Kidney glomerular epithelial cell (primary cell): ENCODE data around the gene MCC.

Experiments used
- DNase-seq: peaks from one replicate; lab custom pipeline; 2025; lab: John Stamatoyannopoulos, UW

MCC gene

GRCh38 chr5:113106821-113107220 is 381.4 kb downstream of the MCC start:
- no peak for DNase-seq

- DNase-seq: no peak
These were observed 382.5 kb downstream of the MCC start for GRCh38 chr5:113105693-113106280.

- DNase-seq: no peak
These were observed 384.9 kb downstream of the MCC start for GRCh38 chr5:113103330-113103729.

- DNase-seq: no peak
These were observed 386.1 kb downstream of the MCC start for GRCh38 chr5:113102121-113102531.

GRCh38 chr5:113100981-113101380 is 387.3 kb downstream of the MCC start:
- no peak for DNase-seq

GRCh38 chr5:113099822-113100221 is 388.4 kb downstream of the MCC start:
- DNase-seq: no peak

- no peak for DNase-seq
These were observed 389.9 kb downstream of the MCC start for GRCh38 chr5:113098378-113098777.

- no peak for DNase-seq
These were observed 392.4 kb downstream of the MCC start for GRCh38 chr5:113095831-113096230.

- no peak for DNase-seq
These were observed 394.7 kb downstream of the MCC start for GRCh38 chr5:113093558-113093957.

GRCh38 chr5:113092683-113093082 is 395.6 kb downstream of the MCC start:
- no peak for DNase-seq

GRCh38 chr5:113091622-113092021 is 396.6 kb downstream of the MCC start:
- DNase-seq: no peak

- peak; percentile 20 for DNase-seq
These were observed 397.7 kb downstream of the MCC start for GRCh38 chr5:113090336-113091106.

GRCh38 chr5:113089653-113090335 is 398.5 kb downstream of the MCC start:
- DNase-seq: peak; percentile 53

- DNase-seq: no peak
These were observed 400.2 kb downstream of the MCC start for GRCh38 chr5:113087976-113088514.

- DNase-seq: no peak
These were observed 402.3 kb downstream of the MCC start for GRCh38 chr5:113085880-113086409.

- no peak for DNase-seq
These were observed 403.2 kb downstream of the MCC start for GRCh38 chr5:113085084-113085414.

GRCh38 chr5:113084402-113085083 is 403.7 kb downstream of the MCC start:
- DNase-seq: no peak

GRCh38 chr5:113083481-113083880 is 404.8 kb downstream of the MCC start:
- no peak for DNase-seq

GRCh38 chr5:113082547-113082905 is 405.7 kb downstream of the MCC start:
- DNase-seq: no peak

GRCh38 chr5:113081881-113082546 is 406.2 kb downstream of the MCC start:
- peak; percentile 88 for DNase-seq

GRCh38 chr5:113081091-113081839 is 407.0 kb downstream of the MCC start:
- no peak for DNase-seq
